GM18517 (cell line): Measurements from ENCODE around the gene SSBP3.

Source experiments
- ATAC-seq: cut with Tn5 transposase; IDR thresholded peaks from one replicate; pipeline ENCODE4 v1.9.1; 2021; ENCODE audit warnings: mild to moderate bottlenecking, moderate library complexity; ENCODE audit not compliant: unreplicated experiment

Gene SSBP3

DNA sequence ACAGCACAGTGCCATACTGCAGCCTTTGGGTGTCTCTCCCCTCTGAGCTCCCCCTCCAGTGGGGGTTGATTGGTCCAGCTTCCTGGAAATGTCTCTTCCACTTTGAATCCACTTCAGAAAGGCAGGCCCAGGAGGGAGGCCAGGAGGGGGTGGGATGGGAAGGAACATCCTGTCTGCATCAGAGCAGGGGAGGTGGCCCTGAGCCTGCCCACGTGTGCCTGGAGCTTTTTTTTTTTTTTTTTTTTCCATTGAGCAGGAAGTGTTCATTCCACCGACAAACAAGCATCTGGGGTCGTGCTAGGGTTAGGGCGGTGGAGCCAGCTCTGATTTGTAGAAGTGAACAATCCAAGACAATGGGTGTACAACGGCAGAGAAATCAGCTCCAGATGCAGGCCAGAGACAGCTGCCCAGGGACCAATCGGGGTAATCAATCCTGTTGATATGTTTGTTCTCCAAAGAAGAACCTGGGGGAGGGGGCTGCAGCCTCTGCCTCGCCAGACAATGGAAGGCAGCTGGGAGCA is 93.3 kb downstream of the SSBP3 start:
- no peak for ATAC-seq

DNA sequence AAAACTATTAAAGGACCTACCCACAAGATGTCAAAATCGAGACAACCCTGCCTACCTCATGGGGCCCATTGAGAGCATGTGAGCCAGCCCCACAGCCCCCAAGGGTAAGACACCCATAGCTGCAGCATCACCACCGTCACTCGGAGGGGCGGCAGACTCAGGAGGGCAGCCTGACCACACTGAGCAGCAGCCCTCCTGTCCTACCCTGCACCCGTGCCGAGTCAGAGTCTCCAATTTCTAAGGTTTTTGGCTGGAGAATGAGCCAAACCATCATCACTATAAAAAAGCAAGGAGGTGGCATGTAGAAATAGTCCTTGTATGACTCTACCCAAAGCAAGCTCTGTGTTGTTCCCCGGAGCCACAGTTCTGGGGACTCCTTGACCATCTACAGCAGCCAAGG is 94.7 kb downstream of the SSBP3 start:
- no peak for ATAC-seq

DNA sequence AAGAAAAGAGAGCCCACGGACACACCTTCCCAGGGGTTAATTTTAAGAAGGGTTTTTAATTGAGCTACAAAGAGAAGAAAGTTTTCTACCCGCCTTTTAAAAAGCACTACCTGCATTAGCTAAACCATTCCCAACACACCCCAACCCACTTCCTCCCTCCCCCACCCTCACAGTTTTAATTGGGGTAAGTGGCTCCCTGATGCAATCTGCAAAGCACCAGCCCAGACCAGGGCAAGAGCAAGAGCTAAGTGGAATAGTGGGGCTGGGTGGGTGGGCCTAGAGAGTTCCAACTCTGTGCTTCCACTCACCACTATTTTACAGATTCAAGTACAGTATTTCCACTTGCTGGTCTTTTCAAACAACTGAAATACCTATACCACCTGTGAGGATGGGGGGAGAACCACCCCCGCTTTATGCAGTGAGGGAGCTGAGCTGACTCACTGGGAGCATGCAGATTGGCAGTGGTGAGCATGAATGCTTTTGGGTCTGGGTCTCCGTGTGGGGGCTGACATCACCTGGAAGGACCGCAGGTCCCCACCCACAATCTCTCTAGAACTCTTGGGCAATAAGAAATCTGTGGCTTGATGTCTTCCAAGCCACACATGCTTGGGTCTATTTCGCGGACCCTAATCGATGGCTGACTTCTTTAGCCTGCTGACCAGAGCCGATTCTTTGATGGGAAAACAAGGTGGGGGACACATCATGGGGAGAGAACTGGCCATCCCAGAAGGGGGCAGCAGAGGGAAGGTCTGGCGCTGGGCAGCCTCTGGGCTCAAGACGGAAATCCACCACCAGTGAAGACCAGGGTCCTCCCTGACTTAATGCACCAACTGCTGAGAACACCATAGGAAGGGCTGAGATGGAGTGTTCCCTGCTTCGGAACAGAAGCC is 95.5 kb downstream of the SSBP3 start:
- no peak for ATAC-seq

DNA sequence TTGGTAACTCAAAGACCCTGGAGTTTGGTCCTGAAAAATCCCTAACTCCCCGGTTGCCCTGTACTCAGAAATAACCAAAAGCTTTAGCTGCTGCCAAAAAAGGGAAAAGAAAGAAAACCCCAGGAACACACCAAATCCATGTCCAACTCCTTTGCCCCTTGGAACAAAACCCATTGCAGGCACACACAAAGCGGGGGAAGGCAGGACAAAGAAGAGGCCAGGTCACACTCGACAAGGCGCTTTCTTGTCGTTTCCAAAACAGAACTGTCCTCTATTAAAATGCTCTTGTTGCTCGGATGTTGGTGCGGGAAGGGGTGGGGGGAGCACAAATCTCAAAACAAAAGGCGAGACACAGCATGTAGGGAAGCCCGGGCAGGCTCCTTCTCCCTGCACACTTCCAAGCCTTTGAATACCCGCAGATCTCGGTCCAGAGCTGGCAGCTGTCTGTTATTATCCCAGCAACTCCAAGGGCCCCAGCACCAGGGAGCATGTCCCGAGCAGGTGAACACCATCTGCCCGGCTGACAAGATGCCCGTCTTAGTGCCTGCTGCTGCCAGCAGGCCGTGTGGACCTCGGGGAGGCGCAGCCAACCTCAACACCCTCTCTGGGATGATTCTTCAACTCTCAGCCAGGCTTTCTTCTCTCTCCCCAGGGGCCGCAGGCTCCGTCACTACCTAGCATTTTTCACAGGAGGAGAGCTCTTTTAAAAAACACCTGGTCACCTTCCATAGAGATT is 96.4 kb downstream of the SSBP3 start:
- ATAC-seq, result no peak

DNA sequence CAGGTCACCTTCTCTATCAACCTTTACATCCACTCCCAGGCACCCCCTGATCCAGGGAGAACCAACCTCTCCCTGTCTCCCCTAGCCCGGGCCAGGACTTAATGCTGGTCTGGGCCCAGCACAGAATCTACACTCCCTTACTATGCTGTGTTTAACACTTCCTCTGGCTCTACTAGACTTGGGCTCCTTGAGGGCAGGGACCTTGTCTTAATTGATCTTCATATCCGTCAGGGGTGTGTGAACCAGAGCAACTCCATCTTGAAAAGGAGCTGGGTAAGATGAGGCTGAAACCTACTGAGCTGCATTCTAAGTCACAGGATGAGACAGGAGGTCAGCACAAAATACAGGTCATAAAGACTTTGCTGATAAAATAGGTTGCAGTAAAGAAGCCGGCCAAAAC is 98.9 kb downstream of the SSBP3 start:
- ATAC-seq, result no peak

DNA sequence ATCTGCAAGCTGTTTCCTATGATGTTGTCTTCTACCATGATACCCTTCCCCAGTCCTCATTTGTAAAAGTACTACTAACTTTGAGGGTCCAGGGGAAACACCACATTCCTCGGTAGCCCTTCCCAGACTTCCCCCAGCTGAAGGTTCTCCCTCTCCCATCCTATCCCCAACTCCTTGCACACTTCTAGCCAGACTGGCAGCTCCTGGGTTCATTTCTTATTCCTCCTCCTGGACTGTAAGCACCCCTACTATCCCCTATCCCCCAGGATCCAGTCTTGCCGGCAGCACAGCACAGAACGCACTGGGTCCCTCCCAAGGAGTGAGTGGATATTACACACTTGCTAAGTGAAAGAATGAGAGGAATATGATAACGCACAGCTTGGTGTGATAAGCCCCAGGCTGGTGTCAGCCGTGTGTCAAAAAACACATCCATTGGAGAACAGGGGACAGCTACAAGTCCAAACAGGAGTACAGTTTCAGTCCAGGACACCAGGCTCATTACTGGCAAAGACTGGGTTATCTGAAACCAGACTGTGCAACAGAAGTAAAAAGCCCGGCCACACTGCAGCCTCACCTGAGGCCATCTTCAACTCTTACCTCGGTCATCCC is 100.2 kb downstream of the SSBP3 start:
- no peak for ATAC-seq

DNA sequence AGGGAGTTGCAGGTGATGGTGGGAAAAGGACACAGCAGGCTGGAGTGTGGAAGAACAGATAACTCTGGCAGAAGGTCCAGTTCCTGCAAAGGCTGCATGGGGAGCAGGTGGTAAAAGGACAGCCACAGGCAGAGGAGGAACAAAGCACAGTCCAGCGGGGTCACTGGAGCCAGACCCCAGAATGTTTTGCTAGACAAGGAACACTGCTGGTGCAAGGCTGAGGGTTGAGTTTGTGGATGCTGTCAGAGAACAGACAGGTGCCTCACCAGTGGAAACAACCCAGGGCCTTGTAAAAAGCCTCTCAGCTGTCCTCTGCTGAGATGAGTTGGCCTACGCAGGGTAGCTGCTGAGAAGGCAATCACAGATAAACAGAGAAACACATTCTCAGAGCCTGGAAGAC is 101.7 kb downstream of the SSBP3 start:
- no peak for ATAC-seq

DNA sequence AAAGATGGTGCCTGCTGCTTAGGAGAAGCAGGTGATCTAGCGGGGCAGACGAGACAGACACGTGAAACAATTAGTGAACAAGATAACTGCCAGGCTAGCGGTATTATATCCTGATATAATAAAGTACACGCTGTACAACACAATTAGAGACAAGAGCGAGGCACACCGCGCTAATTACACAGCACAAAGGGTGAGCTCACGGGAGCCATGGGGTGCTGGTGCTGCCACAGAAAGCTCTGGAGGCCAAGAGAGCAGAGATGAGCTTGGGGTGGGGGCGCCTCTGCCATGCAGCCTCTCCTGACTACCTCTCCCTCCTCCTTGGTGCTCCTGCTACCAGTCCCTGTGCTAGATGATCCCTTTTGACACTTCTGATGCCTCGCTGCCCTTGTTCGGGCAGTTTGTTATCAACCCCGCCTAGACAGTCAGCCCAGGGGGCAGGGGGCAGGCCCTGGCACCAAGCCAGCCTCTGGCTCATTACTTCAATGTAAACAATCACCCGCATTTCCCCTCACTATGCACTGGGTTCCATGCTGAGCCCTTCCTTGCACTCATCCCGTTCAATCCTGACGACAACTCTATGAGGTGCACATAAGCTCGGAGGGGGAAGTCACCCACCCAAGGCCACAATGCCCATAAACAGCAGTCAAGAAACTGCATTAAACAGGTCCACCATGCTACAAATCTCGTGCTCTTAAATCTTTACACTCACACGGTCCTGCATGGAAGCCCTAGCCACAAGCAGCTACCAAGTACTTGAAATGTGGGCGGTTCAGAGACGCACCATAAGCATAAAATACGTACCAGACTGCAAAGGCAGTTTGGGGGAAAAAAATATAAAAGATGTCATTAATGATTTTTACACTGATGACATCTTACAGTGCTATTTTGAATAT is 103.0 kb downstream of the SSBP3 start:
- no peak for ATAC-seq

DNA sequence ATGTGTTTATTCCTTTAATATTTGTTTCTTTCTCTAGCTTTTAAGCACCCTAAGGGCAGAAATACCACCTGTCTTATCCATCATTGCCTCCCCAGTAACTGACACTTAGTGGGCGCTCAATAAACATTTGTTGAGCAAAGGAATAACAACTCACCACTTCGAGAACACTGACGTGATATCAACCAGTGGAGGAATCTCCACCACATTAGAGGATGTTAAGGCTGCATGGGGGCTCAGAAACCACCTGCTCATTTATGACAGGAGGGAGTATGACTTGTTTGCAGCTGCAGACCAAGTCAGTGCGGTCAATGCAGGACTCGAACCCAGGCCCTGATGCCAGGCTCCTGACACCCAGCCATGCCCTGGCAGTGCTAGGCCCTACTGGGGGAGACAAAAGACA is 103.6 kb downstream of the SSBP3 start:
- ATAC-seq, result no peak

DNA sequence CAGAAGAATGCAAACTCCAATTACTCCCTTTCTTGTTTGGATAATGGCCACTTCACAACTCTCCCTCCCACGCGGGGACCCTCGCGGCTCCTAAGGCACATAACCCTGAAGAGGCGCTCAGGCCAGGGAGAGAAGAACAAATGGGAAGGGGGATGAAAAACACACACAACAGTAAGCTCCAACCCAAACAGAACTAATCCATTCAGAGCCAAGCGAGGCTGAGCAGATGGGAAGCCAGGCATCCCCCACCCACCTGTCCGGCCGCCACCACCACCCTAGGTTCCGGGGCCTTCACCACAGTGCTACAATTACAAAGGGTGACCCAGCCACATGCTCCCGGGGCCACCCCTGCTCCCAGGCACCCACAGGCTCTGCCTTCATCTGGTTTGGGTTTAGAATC is 104.7 kb downstream of the SSBP3 start:
- ATAC-seq, result no peak

DNA sequence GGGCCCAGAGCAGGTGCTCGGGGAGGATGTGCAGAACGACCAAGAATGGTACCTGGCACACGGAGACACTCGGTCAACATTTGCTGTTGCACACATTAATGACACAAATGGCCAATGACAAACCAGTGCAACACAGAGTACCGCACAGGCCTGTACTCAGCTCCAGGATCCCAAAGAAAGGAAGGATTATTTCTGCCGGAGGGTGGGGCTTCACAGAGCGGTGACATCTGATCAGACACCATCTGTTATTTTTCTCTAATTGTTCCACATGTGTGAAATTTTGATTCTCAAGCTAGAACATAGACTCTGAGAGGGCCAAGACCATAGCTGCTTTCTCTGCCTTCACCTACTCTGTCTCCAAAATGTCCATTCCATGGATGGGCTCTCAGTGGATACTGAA is 105.8 kb downstream of the SSBP3 start:
- ATAC-seq, result no peak

DNA sequence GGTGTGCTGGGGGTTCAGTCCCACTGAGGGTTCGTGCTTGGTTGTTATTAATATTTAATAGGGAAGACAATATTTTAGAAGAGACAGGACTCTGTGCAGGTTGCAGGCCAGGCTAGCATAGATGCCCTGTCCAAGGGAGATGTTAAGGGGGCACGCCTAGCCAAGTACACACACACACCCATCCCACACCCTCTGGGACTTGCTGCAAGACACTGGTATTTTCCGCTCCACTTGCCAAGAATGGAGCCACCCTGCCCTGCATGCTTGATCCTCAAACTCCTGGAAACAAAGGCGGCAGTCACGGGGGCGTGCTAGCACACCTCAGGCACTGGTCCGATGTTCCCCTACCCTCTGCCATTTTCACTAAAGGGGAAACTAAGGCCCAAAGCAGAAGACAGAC is 107.2 kb downstream of the SSBP3 start:
- ATAC-seq, result no peak

DNA sequence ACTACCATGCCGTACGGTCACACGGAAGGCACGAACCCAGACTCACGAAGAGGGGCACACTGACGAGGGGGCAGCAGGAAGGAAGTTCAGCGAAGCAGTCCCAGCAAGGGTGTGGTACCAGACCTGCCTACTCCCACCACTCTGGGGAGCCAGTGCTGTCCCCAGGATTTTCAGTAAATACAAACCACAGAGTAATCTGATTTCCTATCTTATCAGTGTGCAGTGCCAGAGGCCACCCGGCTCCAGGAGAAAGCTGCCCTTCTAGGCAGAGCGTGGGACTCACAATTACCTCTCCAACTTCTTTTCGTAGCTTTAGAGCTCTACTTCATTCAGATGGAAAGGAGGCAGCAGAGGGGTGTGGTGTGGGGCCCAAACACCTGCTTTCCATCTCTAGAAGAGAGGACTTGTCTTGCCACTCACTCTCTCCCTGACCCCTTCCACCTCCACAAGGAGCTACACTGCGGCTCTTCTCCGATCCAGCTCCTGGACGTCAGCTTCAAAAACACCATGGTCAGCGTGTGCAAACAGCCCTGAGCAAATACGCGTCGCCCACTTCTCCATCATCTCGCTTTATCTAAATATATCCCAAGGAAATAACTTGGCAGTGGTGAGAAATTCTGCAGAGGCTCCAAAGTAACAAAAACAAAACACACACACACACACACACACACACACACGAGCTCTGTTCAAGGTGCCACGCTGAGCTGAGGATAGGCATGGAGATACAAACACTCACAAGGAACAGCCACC is 107.7 kb downstream of the SSBP3 start:
- no peak for ATAC-seq

DNA sequence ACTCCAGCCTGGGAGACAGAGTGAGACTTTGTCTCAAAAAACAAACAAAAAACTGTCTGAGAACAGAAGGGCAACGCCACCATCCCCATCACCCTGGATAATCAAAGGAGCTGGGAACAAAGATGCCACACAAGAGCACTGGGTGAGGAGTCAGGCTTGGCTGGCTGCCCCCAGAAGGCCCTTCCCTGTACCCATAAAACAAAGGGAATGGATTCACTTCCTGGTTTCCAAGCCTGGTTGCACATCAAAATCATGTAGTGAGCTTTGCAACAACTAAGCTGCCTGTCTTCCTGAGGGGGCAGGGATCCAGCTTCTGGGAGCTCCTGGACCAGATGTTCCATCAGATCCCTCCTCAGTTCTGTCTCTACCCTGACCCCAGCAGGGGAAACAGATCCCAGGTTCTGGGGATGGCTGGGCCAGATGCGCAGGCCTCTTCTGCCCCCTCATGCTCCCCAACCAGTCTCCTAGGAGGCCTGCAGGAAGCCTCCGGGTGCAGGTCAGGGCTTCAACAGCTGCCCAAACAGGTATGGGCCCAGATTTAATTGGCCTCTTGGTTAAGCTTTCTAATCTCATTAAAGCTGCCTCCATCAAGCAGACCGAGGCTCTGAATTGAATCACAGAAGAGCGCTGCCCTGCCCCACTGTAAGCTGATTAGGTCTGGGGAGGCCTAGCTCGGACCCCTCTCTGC is 108.5 kb downstream of the SSBP3 start:
- ATAC-seq, result no peak

DNA sequence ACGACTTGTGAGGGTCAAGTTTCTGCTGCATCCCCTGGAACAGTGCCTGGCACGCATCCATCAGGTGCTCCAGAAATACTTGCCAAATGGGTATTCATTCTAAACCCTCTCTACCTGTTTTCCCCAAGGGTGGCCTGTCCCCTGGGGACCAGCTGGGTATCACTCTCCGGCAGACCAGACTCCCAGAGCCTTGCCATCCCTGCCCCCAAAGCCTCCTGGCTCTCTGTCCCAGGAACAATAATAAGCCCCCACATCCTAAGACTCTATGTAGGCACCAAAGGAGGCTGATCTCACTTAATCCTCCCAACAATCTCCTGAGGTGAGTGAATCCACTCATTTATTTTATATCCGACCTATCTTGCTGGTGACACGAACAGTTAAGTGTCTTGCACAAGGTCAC is 109.5 kb downstream of the SSBP3 start:
- ATAC-seq, result no peak

DNA sequence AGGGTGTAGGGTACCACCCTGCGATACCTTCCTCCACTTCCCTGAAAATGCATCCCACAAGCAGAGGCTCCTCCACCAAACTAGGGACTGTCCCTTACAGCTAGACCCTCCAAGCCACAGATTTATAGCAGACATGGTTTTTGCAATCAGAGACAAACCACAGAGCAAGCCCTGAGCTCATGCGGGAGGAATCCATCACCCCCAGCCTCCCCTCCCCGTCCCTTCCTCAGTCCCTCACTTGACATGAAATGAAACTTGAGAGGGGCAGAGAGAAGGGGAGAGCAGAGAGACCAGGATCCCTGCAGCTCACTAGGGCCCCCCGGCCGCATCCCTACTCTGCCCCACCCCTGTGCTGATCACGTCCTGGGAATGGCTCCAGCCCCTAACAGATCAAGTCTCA is 111.3 kb downstream of the SSBP3 start:
- ATAC-seq, result no peak

DNA sequence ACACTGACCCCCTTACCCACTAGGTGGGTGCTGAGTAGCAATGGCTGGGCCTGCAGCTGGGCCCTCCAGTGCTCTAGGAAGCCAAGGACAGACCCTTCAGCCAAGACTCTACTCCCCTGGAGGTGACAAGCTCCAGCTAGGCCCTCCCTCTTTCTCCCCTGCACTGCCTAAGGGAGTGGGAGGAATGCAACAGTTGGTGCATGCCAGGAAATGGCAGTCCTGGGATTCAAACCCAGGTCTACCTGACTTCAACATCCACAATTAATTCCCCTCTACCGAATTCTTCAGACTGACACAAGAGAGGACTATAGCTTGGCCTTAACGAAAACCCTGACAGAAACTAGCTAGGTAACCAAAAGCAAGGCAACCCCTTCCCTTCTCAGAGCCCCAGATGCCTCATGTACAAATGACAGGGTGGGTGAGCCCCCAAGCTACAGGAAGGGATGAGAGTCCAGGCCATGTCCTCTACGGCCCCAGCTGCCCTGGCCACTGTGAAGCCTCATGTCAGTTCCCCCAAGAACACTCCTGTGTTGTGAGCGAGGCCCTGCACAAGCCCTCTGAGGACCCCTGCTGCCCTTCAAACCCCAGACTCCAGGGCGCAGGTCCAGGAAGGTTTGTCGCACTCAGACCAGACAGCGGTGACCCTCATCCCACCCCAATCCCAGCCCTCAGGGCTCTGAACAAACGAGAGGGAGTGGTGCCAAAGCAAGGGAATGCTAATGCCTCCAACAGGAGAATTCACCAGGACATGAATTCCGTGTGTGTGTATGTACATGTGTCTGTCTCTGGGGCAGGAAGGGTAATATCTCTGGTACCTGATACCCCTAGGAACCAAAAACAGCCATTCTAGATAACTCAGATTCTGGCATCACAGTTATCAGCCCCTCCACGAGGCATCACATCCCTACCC is 113.9 kb downstream of the SSBP3 start:
- ATAC-seq, result no peak

DNA sequence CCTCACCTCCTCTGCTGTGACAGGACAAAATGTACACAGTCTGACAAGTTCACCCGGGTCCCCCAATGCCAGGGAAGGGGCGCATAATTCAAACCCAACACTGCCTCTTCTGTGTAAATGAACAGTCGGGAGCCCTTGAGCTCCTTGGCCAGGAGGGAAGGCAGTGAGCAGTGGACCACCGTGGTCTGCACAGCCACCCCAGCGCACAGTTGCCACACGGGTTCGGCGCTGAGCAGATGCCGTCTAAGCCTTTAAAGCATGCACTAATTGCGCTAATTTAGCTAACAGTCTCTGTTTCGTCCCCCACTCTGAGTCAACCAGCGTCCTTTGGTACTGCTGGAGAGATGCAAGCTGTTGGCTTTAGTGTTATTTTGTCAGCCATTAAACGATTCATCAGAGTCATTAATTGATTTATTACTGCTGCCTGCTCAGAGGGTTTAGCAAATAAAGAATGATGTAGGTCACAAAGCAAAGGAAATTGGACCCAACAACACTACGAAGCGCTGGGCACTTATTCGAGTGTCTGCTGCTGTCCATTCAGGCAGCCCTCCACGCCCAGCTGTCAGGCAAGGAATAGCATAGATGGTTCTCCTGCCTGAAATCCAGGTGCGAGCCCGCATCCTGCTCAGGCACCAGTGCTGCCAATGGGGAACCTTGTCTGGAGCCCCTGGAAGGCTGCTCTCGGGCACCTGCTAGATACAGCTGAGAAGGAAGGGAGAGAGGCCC is 114.8 kb downstream of the SSBP3 start:
- ATAC-seq, result no peak
